ENCODE results near the gene PSME3. TPM values are rescaled to one million over a fixed set of nuclear protein-coding genes. Genes with fewer than 3 reads are reported as not detected.

The PSME3 gene, protein sequence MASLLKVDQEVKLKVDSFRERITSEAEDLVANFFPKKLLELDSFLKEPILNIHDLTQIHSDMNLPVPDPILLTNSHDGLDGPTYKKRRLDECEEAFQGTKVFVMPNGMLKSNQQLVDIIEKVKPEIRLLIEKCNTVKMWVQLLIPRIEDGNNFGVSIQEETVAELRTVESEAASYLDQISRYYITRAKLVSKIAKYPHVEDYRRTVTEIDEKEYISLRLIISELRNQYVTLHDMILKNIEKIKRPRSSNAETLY
- total RNA-seq = 100 to 1,000 TPM in 1 of 3 donors, 10 to 100 TPM in 2; 87.7 to 112 (median 91.8) TPM
- long read RNA-seq, donor 1, transcript PSME3-210 (11 exons, 998 nt) = major isoform, 60 of 68 reads
- long read RNA-seq, donor 1, partial matches to known transcripts = 1 of 68 reads
- long read RNA-seq, donor 1, other reads (novel, unspliced or antisense) = 5 of 68 reads
- long read RNA-seq, donor 2, transcript PSME3-210 (11 exons, 998 nt) = major isoform, 26 of 33 reads
- long read RNA-seq, donor 2, partial matches to known transcripts = 1 of 33 reads
- long read RNA-seq, donor 2, other reads (novel, unspliced or antisense) = 5 of 33 reads

DNA sequence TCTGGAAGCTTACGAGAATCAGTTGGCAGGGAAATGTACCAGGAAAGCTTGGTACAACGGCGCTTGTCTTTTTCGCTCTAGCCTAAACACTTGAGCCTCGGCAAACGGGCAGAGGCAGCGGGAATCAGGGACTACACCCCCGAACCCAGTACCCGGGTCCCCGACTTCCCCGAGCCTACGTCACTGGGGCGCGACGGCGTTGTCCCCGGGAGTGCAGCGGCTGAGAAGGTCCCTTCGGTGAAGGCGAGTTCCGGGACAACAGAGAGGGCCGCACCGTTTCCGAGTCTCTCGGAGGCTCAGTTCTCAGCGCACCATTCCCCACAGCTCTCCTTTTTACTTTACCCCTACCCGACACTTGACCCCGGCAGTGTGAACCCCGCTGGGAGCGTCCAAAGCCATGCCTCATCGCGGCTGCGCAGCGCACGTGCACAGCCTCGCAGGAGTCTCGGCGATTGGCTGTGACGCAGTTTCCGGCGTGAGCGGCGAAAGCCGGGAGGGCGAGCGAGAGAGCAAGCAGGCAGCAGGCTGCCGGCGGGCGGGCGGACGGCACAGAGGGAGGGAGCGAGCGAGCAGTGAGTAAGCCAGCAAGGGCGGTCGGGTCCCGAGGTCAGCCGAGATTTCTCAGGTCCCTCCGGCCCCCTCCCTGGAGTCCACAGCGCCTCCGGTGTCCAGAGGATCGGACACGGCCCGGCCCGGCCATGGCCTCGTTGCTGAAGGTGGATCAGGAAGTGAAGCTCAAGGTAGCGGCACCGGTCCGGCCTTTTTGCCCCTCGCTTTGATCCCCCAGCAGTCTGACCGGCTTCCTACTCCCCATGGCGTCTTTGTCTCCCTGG is at the start of gene PSME3:
Gene PSME3, plus strand, starts transcription at position 464 of the 833 bp plus-strand sequence. Its CDS starts 235 bp downstream, at position 699.
- intact Hi-C loops (cut with DNase I, micrococcal nuclease) = no loop called here
- TF ChIP-seq, protein P1, sequence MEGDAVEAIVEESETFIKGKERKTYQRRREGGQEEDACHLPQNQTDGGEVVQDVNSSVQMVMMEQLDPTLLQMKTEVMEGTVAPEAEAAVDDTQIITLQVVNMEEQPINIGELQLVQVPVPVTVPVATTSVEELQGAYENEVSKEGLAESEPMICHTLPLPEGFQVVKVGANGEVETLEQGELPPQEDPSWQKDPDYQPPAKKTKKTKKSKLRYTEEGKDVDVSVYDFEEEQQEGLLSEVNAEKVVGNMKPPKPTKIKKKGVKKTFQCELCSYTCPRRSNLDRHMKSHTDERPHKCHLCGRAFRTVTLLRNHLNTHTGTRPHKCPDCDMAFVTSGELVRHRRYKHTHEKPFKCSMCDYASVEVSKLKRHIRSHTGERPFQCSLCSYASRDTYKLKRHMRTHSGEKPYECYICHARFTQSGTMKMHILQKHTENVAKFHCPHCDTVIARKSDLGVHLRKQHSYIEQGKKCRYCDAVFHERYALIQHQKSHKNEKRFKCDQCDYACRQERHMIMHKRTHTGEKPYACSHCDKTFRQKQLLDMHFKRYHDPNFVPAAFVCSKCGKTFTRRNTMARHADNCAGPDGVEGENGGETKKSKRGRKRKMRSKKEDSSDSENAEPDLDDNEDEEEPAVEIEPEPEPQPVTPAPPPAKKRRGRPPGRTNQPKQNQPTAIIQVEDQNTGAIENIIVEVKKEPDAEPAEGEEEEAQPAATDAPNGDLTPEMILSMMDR (IDR thresholded peaks at IDR 0.05) = no peak
- DNase-seq = peak; percentile 92 to 95 (median 93)
- peaks cover 13% of the 10 kb centered on the region for H3K4me1 ChIP-seq (ENCODE audit: low read depth)
- no peaks in the 10 kb centered on the region for H3K36me3 ChIP-seq (ENCODE audit: low read depth)
- ATAC-seq = peak; percentile 98
- H3K9me3 ChIP-seq = no peaks in the 10 kb centered on the region
- peak within 1 kb of the TSS; percentile 92 for H3K4me3 ChIP-seq

DNA sequence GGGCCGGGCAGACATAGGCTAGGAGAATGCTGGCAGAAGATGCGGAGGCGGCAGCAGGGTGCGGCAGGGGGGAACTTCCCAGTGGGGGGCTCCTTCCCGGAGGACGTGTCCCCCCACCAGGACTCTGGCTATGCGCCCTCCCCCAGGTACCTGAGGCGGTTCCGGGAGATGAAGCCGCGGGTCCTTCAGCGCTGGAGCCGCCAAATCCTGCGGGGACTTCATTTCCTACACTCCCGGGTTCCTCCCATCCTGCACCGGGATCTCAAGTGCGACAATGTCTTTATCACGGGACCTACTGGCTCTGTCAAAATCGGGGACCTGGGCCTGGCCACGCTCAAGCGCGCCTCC is 49.4 kb upstream of the PSME3 start:
- no peaks in the 10 kb centered on the region for H3K36me3 ChIP-seq (ENCODE audit: low read depth)
- no peak for ATAC-seq
- no peak overlapping the region for H3K4me3 ChIP-seq
- TF ChIP-seq, protein P1 (IDR thresholded peaks at IDR 0.05) = no peak
- no peak for DNase-seq
- intact Hi-C loops (cut with DNase I, micrococcal nuclease) = no loop called here
- no peaks in the 10 kb centered on the region for H3K9me3 ChIP-seq
- peaks cover 10% of the 10 kb centered on the region for H3K4me1 ChIP-seq (ENCODE audit: low read depth)

DNA sequence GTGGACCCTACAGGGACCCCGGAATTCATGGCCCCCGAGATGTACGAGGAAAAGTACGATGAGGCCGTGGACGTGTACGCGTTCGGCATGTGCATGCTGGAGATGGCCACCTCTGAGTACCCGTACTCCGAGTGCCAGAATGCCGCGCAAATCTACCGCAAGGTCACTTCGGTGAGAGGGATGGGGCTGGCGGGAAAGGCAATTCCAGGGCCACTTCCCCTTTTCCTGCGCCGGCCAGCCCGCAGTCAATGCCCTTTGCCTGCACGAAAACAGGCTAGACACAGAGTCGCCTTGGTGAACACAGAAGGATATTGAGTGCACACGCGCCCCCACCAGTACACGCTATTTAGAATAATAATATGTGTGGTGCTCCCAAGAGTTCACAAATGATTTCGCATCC is 48.8 kb upstream of the PSME3 start:
- Histone ChIP-seq H3K36me3 (ENCODE audit: low read depth) (no peaks in the 10 kb centered on the region), H3K4me3 (no peak overlapping the region), H3K9me3 (no peaks in the 10 kb centered on the region), H3K4me1 (ENCODE audit: low read depth) (peaks cover 6% of the 10 kb centered on the region)
- no peak for ATAC-seq
- TF ChIP-seq, protein P1 (IDR thresholded peaks at IDR 0.05) = no peak
- no peak for DNase-seq
- intact Hi-C loops (cut with DNase I, micrococcal nuclease) = no loop called here

DNA sequence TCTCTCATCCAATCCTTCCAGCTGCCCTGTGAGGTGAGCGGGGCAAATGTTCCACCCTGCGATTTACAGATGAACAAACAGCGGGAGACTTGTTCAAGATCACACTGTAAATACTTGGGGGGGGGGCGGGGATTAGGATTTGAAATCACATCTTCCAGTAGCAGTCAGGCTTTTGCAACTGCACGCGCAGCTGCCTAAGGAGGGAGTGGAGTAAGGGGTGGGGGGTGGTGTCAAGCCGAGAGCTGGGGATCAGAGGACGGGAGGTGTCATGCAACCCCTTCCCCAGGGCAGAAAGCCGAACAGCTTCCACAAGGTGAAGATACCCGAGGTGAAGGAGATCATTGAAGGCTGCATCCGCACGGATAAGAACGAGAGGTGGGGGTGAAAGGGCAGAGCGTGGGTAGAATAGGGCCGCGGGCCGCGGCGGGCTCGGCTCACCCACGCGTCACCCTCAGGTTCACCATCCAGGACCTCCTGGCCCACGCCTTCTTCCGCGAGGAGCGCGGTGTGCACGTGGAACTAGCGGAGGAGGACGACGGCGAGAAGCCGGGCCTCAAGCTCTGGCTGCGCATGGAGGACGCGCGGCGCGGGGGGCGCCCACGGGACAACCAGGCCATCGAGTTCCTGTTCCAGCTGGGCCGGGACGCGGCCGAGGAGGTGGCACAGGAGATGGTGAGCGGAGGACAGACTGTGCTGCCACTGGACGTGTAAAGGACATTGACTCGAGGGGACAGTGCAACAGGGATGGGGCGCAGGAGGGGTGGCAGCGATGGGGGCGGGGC is 48.2 kb upstream of the PSME3 start:
- Histone ChIP-seq H3K4me3 (no peak overlapping the region), H3K9me3 (no peaks in the 10 kb centered on the region), H3K36me3 (ENCODE audit: low read depth) (no peaks in the 10 kb centered on the region), H3K4me1 (ENCODE audit: low read depth) (peaks cover 6% of the 10 kb centered on the region)
- TF ChIP-seq, protein P1 (IDR thresholded peaks at IDR 0.05) = no peak
- peak in 1 of 3 donors; percentile 55 for DNase-seq
- ATAC-seq = no peak
- intact Hi-C loops (cut with DNase I, micrococcal nuclease) = no loop called here

DNA sequence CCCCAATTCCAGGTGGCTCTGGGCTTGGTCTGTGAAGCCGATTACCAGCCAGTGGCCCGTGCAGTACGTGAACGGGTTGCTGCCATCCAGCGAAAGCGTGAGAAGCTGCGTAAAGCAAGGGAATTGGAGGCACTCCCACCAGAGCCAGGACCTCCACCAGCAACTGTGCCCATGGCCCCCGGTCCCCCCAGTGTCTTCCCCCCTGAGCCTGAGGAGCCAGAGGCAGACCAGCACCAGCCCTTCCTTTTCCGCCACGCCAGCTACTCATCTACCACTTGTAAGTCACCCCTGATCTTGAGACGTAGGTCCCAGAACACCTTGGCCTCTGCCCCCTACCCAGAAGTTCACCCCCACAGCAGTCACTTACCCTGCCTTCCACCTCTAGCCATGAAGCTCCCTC is 45.9 kb upstream of the PSME3 start:
- Histone ChIP-seq H3K4me1 (ENCODE audit: low read depth) (peaks cover 5% of the 10 kb centered on the region), H3K4me3 (no peak overlapping the region), H3K9me3 (no peaks in the 10 kb centered on the region), H3K36me3 (ENCODE audit: low read depth) (no peaks in the 10 kb centered on the region)
- DNase-seq (no peak), ATAC-seq (no peak)
- TF ChIP-seq, protein P1 (IDR thresholded peaks at IDR 0.05) = no peak
- intact Hi-C loops (cut with DNase I, micrococcal nuclease) = no loop called here
